Putamen (tissue), 1 donor: ENCODE measurements around the gene EXOC4.

ENCODE experiments used
- DNase-seq: peaks from one replicate; pipeline ENCODE4 v3.0.0-alpha.2; 2016; ENCODE audit warnings: low spot score

Gene EXOC4

GRCh38 chr7:133936074-133936473 lies 683.2 kb downstream of the EXOC4 start:
- DNase-seq = no peak

GRCh38 chr7:133937786-133938185 lies 684.9 kb downstream of the EXOC4 start:
- DNase-seq = no peak

DNA sequence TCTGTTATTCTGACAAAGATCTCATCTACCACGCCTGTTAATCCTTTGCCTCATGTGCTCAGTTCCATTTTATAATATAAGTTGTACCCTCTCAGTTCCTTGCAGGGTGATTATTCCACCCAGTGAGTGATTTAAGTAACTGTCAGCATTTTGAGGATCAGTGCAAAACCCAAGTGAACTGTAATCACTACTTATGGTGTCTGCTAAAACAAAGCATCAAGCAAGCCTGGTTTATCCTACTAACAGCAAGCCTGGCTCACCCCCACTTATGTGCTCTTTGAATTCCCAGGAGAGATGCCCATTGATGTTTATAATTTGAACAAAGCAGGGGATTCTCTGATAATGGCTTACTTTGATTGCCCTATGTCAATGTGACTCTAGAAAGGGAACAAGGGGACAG lies 687.5 kb downstream of the EXOC4 start:
- peak; percentile 49 for DNase-seq

GRCh38 chr7:133941496-133941895 lies 688.6 kb downstream of the EXOC4 start:
- no peak for DNase-seq

DNA sequence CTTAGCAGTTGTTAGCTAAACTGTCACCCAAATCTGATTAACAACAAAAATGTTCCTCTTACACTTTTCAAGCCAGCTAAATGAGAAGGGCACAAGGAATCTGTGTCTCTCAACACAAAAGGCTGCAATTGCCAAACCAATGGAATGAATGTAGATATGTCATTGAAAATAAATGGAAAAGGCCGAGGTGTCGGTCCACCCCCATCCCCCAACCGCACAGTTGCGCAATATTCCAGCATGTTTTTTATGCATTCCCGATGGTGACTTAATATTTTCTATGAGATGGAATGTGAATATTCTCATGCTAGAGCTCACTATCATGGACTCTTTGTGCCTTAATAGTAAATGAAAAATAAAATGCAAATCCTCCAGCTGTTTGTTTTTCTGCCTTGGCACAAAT lies 692.6 kb downstream of the EXOC4 start:
- no peak for DNase-seq

DNA sequence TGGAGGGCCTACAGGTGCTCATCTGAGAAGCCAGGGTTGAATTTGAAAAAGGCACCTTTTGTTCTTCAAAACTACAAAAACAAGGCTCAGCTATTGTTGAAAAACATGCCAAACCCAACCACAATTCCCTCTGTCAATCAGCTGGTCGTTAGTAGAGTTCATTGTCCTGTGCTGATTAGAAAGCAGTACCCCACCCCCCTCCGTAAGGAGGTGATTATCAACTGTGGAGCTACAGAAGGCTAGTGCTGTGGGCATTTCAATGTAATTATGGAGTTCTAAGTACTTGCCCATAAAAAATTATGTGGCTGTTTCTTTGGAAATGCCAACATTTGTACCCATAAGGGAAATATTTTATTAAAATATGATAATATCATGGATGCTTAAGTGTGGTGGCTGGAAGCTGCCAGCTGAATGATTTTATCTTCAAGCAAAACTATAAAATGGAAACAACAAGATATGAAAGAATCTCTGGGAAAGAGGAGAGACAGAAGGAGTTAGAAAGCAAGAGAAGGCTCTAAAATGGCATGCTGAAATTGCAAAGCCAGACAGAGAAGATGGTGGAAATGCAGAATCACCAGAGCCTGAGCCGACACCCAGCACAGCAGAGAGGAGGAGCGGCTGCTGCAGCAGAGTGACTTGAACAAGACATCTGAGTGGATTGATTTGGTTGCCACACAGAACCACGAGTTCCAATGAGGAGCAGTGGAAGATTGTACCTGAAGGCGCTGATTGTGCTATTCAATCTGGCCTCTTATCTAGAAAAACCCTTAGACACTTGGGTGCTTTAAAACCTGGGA lies 694.8 kb downstream of the EXOC4 start:
- DNase-seq = no peak

GRCh38 chr7:133948588-133948987 lies 695.7 kb downstream of the EXOC4 start:
- DNase-seq = no peak

- no peak for DNase-seq
Observed at GRCh38 chr7:133950855-133951254, 698.0 kb downstream of the EXOC4 start.

DNA sequence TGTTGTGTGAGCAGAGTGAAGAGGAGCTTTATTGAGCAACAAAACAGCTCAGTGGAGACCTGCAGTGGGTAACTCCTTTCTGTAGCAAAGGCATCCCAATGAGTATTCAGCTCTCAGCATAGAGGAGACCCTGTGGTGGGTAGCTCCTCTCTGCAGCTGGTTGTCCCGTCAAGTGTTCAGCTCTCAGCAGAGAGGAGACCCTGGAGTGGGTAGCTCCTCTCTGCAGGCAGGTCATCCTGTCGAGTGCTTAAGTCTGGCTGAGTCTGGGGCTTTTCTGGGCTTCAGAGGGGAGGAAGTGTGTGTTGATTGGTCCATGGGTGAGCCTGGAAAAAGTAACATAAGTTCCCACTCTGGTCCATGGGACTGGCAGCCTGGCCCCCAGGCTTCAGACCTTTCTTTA lies 702.3 kb downstream of the EXOC4 start:
- no peak for DNase-seq

DNA sequence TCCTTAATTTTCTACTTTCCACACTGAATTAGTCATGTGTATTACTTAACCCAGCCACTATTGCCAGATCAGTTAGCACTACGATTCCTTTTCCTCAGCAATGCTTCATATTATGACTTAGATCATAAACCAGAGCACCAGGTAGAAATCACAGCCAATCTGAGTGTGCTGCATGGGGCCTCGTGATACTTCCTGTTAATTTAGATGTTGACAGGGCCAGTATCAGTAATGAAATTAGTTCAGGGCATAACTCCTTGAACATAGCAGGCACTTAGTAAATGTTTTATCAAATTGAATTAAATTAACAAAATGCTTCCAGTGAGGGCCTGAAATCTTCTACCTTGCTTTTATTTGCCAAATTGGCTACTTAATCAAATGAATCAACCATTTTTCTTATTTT lies 705.0 kb downstream of the EXOC4 start:
- no peak for DNase-seq

- DNase-seq = no peak
Observed at GRCh38 chr7:133958822-133959221, 705.9 kb downstream of the EXOC4 start.

DNA sequence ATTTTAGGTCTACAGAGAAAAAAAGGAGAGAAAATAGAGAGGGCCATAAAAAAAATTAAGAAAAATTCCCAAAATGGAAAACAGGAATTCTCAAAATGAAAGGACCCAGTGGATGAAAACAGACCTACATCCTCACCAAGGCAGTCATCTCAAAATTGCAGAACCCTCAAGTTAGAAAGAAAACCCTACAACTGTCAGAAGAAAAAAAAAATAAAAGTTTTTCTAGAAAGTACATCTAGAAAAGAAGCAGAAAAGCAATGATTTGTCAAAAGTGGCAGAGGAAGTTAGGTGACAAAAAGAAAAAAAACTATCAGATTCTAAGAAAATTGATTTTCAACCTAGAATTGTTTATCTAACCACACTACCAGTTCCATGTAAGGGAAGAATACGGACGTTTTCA lies 706.6 kb downstream of the EXOC4 start:
- no peak for DNase-seq

GRCh38 chr7:133961724-133962123 lies 708.8 kb downstream of the EXOC4 start:
- DNase-seq = no peak

GRCh38 chr7:133962646-133963045 lies 709.8 kb downstream of the EXOC4 start:
- DNase-seq = no peak

DNA sequence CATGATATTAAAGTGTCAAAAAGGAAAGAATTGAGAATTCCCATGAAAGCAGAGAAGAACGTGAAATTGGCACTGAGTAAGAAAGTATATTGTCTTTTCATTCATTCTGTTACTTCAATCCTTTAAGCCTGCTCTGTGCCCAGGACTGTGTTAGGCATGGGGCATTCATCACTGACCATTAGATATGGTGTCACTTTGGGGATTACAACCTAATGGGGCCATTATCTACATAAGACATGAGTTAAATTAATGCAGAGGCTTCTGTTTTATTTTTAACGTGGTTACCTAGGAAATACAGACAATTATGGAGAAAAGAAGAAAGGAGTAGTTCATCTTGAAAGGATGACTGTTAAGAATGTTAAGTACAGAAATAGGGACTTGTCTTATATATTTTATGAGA lies 710.8 kb downstream of the EXOC4 start:
- no peak for DNase-seq

DNA sequence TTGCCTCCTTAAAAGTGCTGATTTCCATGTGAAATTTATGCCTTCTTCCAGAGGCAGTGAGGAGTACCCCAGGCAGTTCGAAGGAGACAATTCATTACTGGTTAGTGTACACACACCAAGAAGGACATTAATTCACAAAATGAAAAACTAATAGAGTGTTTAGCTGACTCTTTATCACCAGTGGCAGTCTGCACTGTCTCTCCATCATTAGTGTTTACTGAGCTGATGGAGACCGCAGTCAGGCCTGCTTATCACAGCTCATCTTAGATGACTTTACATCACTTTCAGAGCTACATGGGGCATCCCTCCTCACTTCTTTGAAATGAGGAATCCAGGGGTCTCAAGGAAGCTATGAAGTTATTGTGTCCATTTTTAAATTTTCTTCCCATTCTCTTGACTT lies 718.7 kb downstream of the EXOC4 start:
- no peak for DNase-seq

GRCh38 chr7:133973710-133974109 lies 720.8 kb downstream of the EXOC4 start:
- DNase-seq = no peak

GRCh38 chr7:133975130-133975529 lies 722.3 kb downstream of the EXOC4 start:
- no peak for DNase-seq

DNA sequence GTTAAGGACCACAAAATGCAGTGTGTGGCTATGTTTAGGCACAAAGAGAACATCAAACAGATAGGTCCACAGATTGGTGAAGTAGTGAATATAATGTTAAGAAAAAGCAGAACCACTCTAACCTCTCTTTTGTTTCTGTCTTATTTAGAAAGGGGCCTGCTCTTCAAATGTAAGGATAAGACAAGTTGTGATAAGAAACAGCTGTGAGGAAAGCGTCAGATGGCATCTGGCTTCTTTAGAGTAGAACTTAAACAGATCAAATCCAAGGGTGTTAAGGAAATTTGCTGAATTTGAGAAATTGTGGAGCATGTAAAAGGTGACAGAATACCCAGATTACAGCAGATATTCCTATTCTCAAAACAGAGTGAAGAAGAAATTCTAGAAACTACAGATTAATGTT lies 723.3 kb downstream of the EXOC4 start:
- no peak for DNase-seq

DNA sequence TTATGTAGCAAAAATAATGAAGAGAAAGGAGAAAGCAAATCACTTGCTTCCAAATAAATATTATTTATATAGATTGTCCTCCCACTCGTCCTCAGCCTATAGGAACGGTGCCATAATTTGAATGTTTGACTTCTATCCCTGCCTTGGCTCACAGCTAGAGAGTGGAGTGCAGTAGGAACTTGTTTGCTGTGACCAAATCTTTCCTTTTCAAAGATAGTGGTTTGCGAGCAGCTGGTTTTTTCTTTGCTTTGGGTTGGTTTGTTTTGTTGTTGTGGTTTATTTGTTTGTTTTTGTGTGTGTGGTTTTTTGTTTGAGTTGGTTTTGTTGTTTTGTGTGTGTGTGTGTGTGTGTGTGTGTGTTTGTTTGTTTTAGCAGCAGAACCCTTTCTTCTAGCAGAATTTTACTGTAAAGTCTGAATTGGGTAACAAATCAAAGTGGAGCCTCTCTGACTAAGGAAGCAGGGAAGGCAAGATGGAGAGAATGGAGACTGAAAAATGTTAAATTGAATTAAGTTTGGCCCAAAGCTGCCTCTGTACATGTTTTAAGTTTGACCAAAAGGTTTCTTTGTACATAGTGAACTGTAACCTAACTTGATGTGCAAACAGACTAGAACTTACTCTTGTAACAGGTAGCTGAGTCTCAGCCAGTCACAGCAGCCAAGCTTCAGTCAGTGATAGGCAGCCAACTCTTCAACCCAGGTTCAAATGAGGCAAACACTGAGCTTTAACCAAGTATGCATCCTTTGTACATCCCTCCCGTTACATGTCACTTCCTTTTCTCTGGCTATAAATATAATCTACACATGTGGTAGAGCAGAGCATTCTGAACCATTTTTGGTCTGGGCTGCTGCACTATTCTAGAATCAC lies 724.8 kb downstream of the EXOC4 start:
- DNase-seq = no peak

GRCh38 chr7:133978502-133979295 lies 725.8 kb downstream of the EXOC4 start:
- DNase-seq = peak; percentile 7

DNA sequence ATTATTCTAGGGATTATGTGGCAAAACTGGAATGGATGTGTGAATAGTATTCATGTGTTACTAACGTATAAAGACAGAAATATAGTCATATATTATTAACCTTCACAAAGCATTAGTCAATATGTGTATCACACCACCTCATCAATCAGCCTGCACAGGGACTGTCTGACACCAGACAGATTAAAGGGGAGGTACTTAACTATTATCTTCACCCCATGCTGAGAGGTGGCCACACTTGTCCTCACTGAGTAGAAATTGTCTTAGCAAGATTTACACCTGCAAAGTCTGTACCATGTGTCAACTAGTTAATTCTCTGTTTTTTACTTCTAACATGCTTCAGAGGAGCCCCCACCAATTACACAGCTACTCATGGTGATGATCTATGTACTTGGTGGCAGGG lies 727.9 kb downstream of the EXOC4 start:
- no peak for DNase-seq
